ENCODE data around the gene CASTOR1. TPM values are rescaled to one million over a fixed set of nuclear protein-coding genes. Genes with fewer than 3 reads are reported as not detected.

Gene CASTOR1
- total RNA-seq, 2 experiments from 2014 or later, result 24.2 to 27.5 TPM

DNA sequence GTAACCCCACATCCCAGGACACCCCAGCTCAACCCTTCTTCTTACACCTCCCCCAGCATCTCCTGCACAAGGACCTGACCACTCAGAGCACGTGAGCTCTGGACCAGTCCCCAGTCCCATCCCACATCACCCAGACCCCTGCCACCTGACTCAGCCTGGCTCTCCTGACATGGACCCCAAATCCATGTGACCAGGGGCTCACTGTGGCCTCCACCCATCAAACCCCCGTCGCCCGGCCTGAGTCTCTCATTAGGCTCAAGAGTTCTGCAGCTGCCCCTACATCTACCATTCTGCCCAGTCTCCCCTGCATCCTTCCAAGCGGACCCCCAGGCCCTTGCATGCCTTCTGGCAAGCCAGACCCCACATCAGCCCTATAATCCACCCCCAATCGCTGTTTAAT, 40.8 kb downstream of the CASTOR1 start:
- POLR2A ChIA-PET, result interaction anchor here (0.6 to 1.7 kb wide), 9 partner anchors 10 to 144 kb away, joined by 3 to 11 read pairs (median 3); no protein-coding TSS in a partner anchor

DNA sequence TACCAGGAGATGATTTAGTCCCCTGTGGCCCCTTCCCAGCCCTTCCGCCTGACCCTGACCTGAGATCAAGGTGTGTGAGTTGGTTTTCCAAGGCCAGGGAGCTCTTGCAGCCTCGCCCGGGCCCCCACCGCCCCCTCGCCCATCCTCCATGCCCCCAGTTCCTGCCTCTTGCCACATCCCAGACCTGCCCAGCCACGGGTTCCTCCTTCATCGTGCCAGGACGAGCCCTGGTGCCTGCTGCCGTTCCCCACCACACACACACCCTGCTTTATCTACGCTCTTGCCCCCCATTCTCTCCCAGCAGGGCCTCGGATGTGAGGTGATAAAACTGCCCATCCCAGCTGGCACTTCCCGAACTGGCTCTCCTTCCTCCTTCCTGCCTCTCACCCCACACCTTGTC, 41.3 kb downstream of the CASTOR1 start:
- Mint-ChIP-seq H3K4me1 (peaks cover 53% of the 10 kb centered on the region), H3K4me3 (peak overlapping the region; percentile 100), H3K9me3 (no peaks in the 10 kb centered on the region), H3K27me3 (no peaks in the 10 kb centered on the region), H3K27ac (peak overlapping the region; percentile 99), H3K36me3 (peaks cover 33% of the 10 kb centered on the region)
- POLR2A ChIA-PET, result interaction anchor here (0.6 to 1.7 kb wide), 9 partner anchors 9 to 143 kb away, joined by 3 to 11 read pairs (median 3); no protein-coding TSS in a partner anchor
- no peak for DNase-seq
- ATAC-seq (ENCODE audit: low read depth), result no peak

More for the DNA sequence above, 40.8 kb downstream of the CASTOR1 start:
- H3K4me1 Mint-ChIP-seq, result peaks cover 54% of the 10 kb centered on the region
- H3K27ac Mint-ChIP-seq, result peak overlapping the region; percentile 99
- peak overlapping the region; percentile 100 for H3K4me3 Mint-ChIP-seq
- H3K36me3 Mint-ChIP-seq, result peaks cover 28% of the 10 kb centered on the region
- H3K9me3 Mint-ChIP-seq, result no peaks in the 10 kb centered on the region
- H3K27me3 Mint-ChIP-seq, result no peaks in the 10 kb centered on the region
- DNase-seq (no peak), ATAC-seq (ENCODE audit: low read depth) (no peak)

DNA sequence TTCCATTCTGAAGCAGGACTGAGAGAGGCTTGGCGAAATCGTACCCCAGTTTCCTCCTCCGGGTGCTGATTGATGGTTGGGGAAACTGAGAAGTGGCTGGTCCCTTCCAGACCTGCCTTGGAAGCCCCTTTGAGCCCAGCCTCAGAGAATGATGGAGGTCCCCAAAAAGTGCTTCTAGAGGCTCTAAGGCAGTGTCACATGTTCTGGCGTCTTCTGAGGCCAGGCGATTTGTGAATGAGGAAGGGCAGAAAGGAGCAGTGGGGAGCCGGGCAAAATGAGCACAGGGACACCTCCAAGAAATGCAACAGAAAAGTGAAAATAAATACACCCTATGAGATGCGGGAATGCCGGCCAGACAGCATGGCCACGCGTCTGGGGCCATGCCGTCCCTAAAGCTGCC, 41.7 kb downstream of the CASTOR1 start:
- Mint-ChIP-seq H3K4me3 (peak overlapping the region; percentile 100), H3K27me3 (no peaks in the 10 kb centered on the region), H3K27ac (peak overlapping the region; percentile 99), H3K36me3 (peaks cover 37% of the 10 kb centered on the region), H3K9me3 (no peaks in the 10 kb centered on the region), H3K4me1 (peaks cover 53% of the 10 kb centered on the region)
- DNase-seq, result no peak
- no peak for ATAC-seq (ENCODE audit: low read depth)
- POLR2A ChIA-PET, result interaction anchor here (0.6 to 1.7 kb wide), 7 partner anchors 9 to 143 kb away, joined by 3 to 11 read pairs (median 3); no protein-coding TSS in a partner anchor

DNA sequence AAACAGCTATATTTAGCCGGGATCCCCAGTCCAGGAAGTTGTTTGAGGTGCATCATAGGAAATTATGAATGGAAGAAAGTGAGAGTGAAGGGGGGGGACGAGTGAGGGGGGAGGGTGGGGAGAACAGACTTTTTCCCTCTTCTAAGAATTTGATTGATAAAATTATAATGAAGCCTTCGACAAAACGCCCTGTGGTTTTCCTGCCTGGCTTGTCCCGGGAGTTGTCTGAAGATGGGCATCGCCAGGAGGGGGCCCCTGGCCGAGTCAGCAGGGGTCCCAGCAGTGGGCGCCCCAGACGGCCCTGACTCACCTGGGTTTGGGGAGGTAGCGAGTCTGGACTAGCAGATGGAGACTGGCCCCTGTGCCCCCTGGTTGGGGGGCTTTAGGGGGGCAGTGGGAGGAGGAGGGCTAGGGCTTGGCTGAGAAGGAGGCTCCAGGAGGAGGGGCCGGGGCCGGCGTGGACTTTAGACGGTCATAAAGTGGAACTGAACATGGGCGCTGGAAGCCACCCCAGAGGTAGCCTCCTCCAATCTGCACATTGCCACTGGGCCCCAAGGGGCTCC, 42.4 kb downstream of the CASTOR1 start:
- ATAC-seq (ENCODE audit: low read depth) (peak; percentile 14), DNase-seq (peak; percentile 69)
- H3K27me3 Mint-ChIP-seq, result no peaks in the 10 kb centered on the region
- H3K27ac Mint-ChIP-seq, result peak overlapping the region; percentile 99
- H3K9me3 Mint-ChIP-seq, result no peaks in the 10 kb centered on the region
- peak overlapping the region; percentile 100 for H3K4me3 Mint-ChIP-seq
- POLR2A ChIA-PET, result interaction anchor here (0.8 to 12.9 kb wide), 15 partner anchors 8 to 158 kb away, joined by 3 to 247 read pairs (median 12); partner anchors contain the start of gene OSM
- peaks cover 53% of the 10 kb centered on the region for H3K4me1 Mint-ChIP-seq
- H3K36me3 Mint-ChIP-seq, result peaks cover 43% of the 10 kb centered on the region

DNA sequence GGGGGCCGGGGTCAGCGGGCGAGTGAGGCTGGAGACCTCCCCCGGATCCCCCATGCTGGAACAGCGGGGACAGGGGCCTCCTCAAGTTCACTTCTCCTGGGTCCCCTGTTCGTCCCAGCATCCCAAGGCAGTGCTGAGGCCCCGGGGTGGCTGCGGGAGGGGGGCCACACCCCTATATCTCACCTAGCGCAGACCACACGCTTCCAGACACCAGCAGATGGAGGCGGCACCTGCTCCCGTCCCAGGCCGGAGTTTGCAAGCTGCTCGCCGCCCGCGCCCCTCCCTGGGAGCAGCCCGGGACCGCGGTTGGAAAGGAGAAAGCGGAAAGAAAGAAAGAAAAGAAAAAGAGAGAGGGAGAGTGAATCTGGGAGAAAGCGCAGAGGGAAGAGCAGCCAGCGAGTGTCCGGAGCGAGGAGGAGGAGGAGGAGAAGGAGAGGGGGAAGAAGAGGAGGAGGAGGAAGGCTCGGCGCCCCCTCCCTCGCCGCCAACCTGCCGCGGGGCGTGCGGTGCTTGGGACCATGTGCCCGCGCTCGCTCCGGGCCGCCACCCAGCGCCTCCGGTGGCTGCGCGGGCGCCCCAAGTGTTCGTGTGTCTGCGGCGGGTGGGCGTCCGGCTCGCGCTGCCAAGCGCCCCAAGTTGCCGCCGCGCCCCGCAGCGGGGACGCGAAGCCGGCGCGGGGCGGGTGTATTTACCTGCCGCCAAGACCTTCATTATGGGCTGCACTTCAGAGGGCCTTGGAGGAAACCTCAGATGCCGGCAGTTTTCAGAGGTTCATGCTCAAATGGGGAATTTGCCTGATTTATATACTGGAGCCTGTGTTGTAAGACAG, 43.1 kb downstream of the CASTOR1 start, which contains the start of gene LIF:
Gene LIF, minus strand, starts transcription at position 775 of the 829 bp plus-strand sequence. Its CDS starts 64 bp downstream, at position 711.
- Mint-ChIP-seq H3K27me3 (no peaks in the 10 kb centered on the region), H3K27ac (peak within 1 kb of the TSS; percentile 99), H3K4me3 (peak within 1 kb of the TSS; percentile 100), H3K4me1 (peaks cover 55% of the 10 kb centered on the region), H3K9me3 (no peaks in the 10 kb centered on the region), H3K36me3 (peaks cover 49% of the 10 kb centered on the region)
- DNase-seq (peak; percentile 79), ATAC-seq (ENCODE audit: low read depth) (peak; percentile 31)
- POLR2A ChIA-PET, result interaction anchor here (0.6 to 12.9 kb wide), 17 partner anchors 9 to 642 kb away, joined by 3 to 247 read pairs (median 7); partner anchors contain the start of genes MTFP1 and OSM

DNA sequence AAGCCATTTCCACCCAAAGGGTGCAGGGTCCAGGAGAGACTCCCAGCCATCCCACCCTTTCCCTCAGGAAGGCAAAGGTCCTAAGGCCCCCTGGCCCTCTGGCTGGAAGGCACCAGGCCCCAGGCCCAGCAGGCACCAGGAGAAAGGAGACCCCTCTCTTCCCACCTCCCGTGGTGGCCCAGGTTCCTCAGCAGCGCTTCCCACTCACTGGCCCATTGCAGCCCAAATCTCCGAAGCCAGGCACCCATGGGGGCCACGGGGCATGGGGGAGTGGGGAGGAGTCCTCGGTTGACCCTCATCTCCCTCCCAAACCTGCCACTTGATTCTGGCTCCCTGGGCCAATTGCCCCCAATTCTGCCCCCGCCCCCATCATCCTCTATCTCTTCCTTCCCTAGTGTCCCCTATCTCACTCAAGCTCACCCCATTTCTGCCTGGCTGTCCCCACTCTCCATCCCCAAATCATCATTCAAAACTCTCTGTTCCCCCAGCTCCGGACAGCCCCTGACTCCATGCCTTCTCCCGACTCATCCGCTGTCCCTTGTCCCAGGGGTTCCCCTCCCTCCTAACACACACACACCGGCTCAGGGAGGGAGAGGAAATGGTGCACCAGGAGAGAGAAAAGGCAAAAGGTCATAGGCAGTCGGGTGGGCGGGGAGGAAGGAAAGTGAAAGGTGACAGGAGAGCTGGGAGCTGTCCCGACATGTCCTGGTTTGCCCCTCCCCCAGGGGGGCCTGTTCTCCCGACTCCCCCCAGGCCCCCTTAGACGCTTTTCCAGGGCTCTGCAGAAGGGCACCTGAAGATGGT, 43.9 kb downstream of the CASTOR1 start:
- Mint-ChIP-seq H3K27me3 (no peaks in the 10 kb centered on the region), H3K36me3 (peaks cover 57% of the 10 kb centered on the region), H3K4me3 (peak overlapping the region; percentile 100), H3K27ac (peak overlapping the region; percentile 99), H3K9me3 (no peaks in the 10 kb centered on the region), H3K4me1 (peaks cover 62% of the 10 kb centered on the region)
- POLR2A ChIA-PET, result interaction anchor here (0.6 to 12.9 kb wide), 19 partner anchors 8 to 641 kb away, joined by 3 to 247 read pairs (median 6); partner anchors contain the start of genes MTFP1 and OSM
- ATAC-seq (ENCODE audit: low read depth), result no peak
- no peak for DNase-seq

DNA sequence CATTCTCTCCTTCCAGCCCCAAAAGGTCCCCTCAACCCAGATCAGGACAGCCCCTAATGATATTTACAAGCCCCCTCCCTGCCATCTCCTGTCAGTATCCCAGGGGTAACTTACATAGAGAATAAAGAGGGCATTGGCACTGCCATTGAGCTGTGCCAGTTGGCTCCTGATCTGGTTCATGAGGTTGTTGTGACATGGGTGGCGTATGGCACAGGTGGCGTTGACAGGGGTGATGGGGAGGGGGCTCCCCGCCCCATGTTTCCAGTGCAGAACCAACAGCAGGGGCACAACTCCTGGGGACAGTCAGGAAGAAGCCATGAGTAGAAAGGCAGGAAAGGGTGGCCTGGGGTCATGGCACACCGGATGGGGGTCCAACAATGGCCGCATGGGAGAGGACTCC, 44.7 kb downstream of the CASTOR1 start:
- peaks cover 62% of the 10 kb centered on the region for H3K36me3 Mint-ChIP-seq
- peak overlapping the region; percentile 100 for H3K4me3 Mint-ChIP-seq
- no peaks in the 10 kb centered on the region for H3K9me3 Mint-ChIP-seq
- H3K4me1 Mint-ChIP-seq, result peaks cover 61% of the 10 kb centered on the region
- H3K27me3 Mint-ChIP-seq, result no peaks in the 10 kb centered on the region
- ATAC-seq (ENCODE audit: low read depth) (no peak), DNase-seq (no peak)
- peak overlapping the region; percentile 99 for H3K27ac Mint-ChIP-seq
- POLR2A ChIA-PET, result interaction anchor here (0.8 to 12.9 kb wide), 14 partner anchors 12 to 138 kb away, joined by 3 to 247 read pairs (median 60); partner anchors contain the start of gene OSM

DNA sequence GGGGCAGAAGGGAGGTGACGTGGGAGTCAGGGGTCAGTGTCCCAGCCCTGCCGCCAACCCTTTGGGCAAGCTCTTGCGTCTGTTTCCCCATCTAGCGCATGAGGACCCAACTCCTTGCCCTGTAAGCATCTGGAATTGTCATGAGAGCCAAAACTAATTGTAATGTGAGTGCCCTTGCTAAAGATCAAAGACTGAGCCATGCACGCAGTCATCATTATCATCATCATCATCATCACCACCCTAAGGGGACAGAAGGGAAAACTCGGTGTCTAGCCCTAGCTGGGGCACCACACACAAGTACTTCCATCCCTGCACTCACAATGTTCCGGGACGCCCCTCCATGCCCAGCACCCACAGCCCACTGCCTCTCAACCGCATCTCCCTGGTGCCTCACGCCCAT, 45.2 kb downstream of the CASTOR1 start:
- Mint-ChIP-seq H3K9me3 (no peaks in the 10 kb centered on the region), H3K4me3 (peak overlapping the region; percentile 100), H3K4me1 (peaks cover 62% of the 10 kb centered on the region), H3K27ac (peak overlapping the region; percentile 99), H3K27me3 (no peaks in the 10 kb centered on the region), H3K36me3 (peaks cover 67% of the 10 kb centered on the region)
- DNase-seq (no peak), ATAC-seq (ENCODE audit: low read depth) (no peak)
- POLR2A ChIA-PET, result interaction anchor here (0.8 to 12.9 kb wide), 16 partner anchors 10 to 143 kb away, joined by 3 to 247 read pairs (median 20); partner anchors contain the start of gene OSM

DNA sequence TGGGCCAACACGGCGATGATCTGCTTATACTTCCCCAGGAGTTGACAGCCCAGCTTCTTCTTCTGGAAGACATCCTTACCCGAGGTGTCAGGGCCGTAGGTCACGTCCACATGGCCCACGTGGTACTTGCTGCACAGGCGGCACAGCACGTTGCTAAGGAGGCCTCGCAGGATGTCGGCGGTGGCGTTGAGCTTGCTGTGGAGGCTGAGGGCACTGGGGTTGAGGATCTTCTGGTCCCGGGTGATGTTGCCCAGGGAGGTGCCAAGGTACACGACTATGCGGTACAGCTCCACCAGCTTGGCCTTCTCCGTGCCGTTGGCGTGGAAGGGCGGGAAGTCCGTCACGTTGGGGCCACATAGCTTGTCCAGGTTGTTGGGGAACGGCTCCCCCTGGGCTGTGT, 45.6 kb downstream of the CASTOR1 start:
- H3K4me3 Mint-ChIP-seq, result peak overlapping the region; percentile 100
- H3K9me3 Mint-ChIP-seq, result no peaks in the 10 kb centered on the region
- DNase-seq, result peak; percentile 53
- POLR2A ChIA-PET, result interaction anchor here (0.8 to 12.9 kb wide), 14 partner anchors 10 to 142 kb away, joined by 3 to 247 read pairs (median 60); partner anchors contain the start of gene OSM
- peak overlapping the region; percentile 99 for H3K27ac Mint-ChIP-seq
- peaks cover 70% of the 10 kb centered on the region for H3K36me3 Mint-ChIP-seq
- H3K27me3 Mint-ChIP-seq, result no peaks in the 10 kb centered on the region
- H3K4me1 Mint-ChIP-seq, result peaks cover 65% of the 10 kb centered on the region
- ATAC-seq (ENCODE audit: low read depth), result no peak

DNA sequence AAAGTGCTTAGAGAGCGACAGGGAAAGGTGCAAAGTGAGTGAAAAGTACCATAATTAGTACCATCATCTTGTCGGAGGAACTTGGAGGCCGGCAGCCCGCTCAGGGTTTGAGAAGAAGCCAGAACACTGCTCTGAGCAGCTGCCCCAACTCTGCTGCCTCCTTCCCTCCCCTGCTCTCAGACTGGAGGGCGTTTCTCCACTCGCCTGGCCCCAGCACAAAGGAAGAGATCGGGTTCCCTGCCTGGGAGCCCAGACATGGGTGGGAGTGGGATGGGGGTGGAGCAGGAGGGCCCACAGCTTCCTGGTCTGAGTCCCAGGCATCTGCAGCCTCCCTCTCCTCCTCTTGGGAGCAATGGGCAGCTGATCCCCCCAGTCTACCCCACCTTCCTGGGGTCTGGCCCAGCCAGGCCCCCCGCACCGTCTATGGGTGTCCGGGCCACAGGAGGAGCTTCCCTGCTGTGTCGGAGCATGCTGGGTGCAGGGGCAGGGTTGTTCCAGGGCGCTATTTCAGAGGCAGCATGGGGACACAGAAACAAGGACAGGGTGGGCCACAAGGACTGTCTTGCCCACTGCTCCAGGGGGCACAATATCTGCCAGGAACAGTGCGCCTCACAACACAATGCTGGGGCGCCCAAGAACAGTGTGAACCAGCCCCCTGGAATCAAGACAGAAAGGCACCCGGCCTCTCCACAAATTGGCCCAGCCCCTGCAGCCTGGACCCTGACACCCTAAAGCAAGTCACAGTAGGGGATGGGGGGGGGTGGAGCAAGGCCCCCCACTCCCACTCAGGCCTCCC, 47.5 kb downstream of the CASTOR1 start:
- POLR2A ChIA-PET, result interaction anchor here (0.7 to 12.9 kb wide), 19 partner anchors 9 to 140 kb away, joined by 3 to 247 read pairs (median 9); partner anchors contain the start of gene OSM
- Mint-ChIP-seq H3K4me3 (peak overlapping the region; percentile 100), H3K27ac (peak overlapping the region; percentile 99), H3K9me3 (no peaks in the 10 kb centered on the region), H3K4me1 (peaks cover 61% of the 10 kb centered on the region), H3K27me3 (no peaks in the 10 kb centered on the region), H3K36me3 (peaks cover 72% of the 10 kb centered on the region)
- DNase-seq, result no peak
- ATAC-seq (ENCODE audit: low read depth), result no peak

DNA sequence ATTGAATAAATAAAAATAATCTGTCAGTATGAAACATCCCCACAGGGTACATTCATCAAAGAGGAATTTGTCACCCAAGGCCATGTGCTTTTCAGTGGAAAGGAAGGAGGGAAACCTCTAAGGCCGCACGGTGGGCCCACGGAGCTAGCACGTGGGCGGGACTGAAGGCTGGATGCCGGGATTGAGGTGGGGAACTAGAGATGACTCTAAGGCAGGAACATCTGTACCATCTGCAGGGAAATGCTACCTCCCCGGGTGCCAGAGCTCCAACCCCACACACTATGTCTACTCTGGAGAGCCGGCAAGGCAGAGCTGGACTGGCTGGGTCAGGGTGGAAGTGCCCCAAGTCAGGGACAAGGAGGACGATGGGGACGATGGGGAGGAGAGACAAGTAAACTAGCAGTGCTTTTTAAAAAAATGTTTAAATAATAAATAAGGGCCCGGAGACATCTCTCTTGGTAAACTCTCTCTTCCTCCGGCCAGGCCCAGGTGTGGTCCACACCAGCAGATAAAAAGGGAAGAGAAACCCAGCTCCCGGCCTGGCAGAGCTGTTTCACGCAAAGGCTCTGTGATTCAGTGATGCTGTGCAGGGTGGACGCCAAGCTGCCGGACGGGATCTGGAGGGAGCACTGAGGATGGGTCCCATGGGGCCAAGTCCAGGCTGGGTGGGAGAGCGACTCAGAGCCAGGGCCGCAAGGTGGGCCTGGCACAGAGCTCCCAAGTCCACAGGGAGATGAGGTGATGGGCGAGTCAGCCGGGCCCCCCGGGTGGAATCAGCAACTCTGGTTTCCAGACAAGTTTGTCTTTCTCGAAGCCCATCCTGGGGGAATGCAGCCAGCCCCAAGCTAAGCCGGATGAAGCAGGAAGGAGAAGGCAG, 48.5 kb downstream of the CASTOR1 start:
- H3K4me1 Mint-ChIP-seq, result peaks cover 71% of the 10 kb centered on the region
- H3K4me3 Mint-ChIP-seq, result peak overlapping the region; percentile 100
- POLR2A ChIA-PET, result interaction anchor here (0.7 to 12.9 kb wide), 21 partner anchors 9 to 357 kb away, joined by 3 to 247 read pairs (median 9); partner anchors contain the start of genes MTMR3 and OSM
- peak overlapping the region; percentile 99 for H3K27ac Mint-ChIP-seq
- ATAC-seq (ENCODE audit: low read depth) (no peak), DNase-seq (no peak)
- H3K27me3 Mint-ChIP-seq, result no peaks in the 10 kb centered on the region
- peaks cover 67% of the 10 kb centered on the region for H3K36me3 Mint-ChIP-seq
- no peaks in the 10 kb centered on the region for H3K9me3 Mint-ChIP-seq

Data from activated naive CD8-positive, alpha-beta T cell treated with anti-CD3 and anti-CD28 coated beads, Interleukin-2, amount 10 ng/mL, durations not matched to agents 7 days and 5 days (primary cell).